Measurements from ENCODE around the gene FGF8. TPM values are rescaled to one million over a fixed set of nuclear protein-coding genes. Genes with fewer than 3 reads are reported as not detected.
A peak's percentile ranks its signal among the peaks of the same experiment; 100 is the strongest.

The FGF8 gene
- total and polyA plus RNA-seq, 9 of the 15 experiments (the other 6 are each of a cell fraction or from before 2014, with no cell fraction given) = 0.13 to 0.82 (median 0.37) TPM; not detected in 5

DNA sequence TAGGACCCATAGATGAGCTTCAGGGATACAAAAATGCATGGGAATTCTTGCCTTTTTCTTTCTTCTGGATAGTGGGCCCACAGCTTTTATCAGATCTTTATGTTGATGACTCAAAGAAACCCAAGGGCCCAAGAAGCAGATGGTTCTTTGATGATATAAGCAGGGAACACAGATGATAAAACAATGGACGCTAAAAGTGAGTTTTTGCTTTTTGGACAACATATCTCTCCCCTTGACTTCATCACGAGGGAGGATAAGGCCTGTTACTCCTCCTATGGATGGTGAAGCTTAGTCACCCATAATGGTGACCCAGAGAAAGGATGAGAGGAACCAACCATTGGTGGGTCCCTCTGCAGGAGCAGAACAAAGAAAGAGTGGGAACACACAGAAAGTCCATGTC is 48.8 kb upstream of the FGF8 start (continued):
- TF ChIP-seq, protein P1, sequence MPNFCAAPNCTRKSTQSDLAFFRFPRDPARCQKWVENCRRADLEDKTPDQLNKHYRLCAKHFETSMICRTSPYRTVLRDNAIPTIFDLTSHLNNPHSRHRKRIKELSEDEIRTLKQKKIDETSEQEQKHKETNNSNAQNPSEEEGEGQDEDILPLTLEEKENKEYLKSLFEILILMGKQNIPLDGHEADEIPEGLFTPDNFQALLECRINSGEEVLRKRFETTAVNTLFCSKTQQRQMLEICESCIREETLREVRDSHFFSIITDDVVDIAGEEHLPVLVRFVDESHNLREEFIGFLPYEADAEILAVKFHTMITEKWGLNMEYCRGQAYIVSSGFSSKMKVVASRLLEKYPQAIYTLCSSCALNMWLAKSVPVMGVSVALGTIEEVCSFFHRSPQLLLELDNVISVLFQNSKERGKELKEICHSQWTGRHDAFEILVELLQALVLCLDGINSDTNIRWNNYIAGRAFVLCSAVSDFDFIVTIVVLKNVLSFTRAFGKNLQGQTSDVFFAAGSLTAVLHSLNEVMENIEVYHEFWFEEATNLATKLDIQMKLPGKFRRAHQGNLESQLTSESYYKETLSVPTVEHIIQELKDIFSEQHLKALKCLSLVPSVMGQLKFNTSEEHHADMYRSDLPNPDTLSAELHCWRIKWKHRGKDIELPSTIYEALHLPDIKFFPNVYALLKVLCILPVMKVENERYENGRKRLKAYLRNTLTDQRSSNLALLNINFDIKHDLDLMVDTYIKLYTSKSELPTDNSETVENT (CRISPR knock-in tag; IDR thresholded peaks at IDR 0.05) = no peak
- no peak for TF ChIP-seq ZSCAN32 (CRISPR knock-in tag; IDR thresholded peaks at IDR 0.05)
- peak; percentile 91 for TF ChIP-seq CBFA2T3 (IDR thresholded peaks at IDR 0.05)
- TF ChIP-seq HDAC8 (tag; IDR thresholded peaks at IDR 0.05) = no peak
- TF ChIP-seq ZNF3 (CRISPR knock-in tag; IDR thresholded peaks at IDR 0.05) = no peak
- TF ChIP-seq CEBPB (tag; IDR thresholded peaks at IDR 0.05) = no peak
- no peak for TF ChIP-seq MTA3 (IDR thresholded peaks at IDR 0.05; ENCODE audit: borderline replicate concordance)
- no peak for TF ChIP-seq HIVEP1 (CRISPR knock-in tag; IDR thresholded peaks at IDR 0.05)
- no peak for TF ChIP-seq NR2C1 (IDR thresholded peaks at IDR 0.05)
- TF ChIP-seq NR2C1 (tag; IDR thresholded peaks at IDR 0.05) = peak; percentile 51
- no peak for TF ChIP-seq CEBPG (CRISPR knock-in tag; IDR thresholded peaks at IDR 0.05)
- TF ChIP-seq CEBPG (tag; conservative IDR thresholded peaks at IDR 0.05 in 1 of 2, IDR thresholded peaks at IDR 0.05 in 1 of 2) = no peak
- TF ChIP-seq, protein P2, sequence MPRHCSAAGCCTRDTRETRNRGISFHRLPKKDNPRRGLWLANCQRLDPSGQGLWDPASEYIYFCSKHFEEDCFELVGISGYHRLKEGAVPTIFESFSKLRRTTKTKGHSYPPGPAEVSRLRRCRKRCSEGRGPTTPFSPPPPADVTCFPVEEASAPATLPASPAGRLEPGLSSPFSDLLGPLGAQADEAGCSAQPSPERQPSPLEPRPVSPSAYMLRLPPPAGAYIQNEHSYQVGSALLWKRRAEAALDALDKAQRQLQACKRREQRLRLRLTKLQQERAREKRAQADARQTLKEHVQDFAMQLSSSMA (CRISPR knock-in tag; IDR thresholded peaks at IDR 0.05) = no peak
- TF ChIP-seq ZNF197 (CRISPR knock-in tag; IDR thresholded peaks at IDR 0.05; ENCODE audit: low read depth) = no peak
- TF ChIP-seq, protein P3, sequence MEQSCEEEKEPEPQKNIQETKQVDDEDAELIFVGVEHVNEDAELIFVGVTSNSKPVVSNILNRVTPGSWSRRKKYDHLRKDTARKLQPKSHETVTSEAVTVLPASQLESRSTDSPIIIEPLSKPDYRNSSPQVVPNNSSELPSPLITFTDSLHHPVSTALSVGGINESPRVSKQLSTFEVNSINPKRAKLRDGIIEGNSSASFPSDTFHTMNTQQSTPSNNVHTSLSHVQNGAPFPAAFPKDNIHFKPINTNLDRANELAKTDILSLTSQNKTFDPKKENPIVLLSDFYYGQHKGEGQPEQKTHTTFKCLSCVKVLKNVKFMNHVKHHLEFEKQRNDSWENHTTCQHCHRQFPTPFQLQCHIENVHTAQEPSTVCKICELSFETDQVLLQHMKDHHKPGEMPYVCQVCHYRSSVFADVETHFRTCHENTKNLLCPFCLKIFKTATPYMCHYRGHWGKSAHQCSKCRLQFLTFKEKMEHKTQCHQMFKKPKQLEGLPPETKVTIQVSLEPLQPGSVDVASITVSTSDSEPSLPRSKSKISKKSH (CRISPR knock-in tag; IDR thresholded peaks at IDR 0.05) = no peak
- no peak for TF ChIP-seq POLR2A (conservative IDR thresholded peaks at IDR 0.05)
- TF ChIP-seq HDAC6 (IDR thresholded peaks at IDR 0.05; ENCODE audit: low read depth, low read length) = no peak
- TF ChIP-seq, protein P4, sequence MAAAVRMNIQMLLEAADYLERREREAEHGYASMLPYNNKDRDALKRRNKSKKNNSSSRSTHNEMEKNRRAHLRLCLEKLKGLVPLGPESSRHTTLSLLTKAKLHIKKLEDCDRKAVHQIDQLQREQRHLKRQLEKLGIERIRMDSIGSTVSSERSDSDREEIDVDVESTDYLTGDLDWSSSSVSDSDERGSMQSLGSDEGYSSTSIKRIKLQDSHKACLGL (CRISPR knock-in tag; IDR thresholded peaks at IDR 0.05; ENCODE audit: borderline replicate concordance, poor library complexity, severe bottlenecking) = no peak
- TF ChIP-seq ZNF507 (tag; conservative IDR thresholded peaks at IDR 0.05) = no peak
- no peak for TF ChIP-seq ETV1 (tag; conservative IDR thresholded peaks at IDR 0.05; ENCODE audit: low read depth)
- peak; percentile 100 for TF ChIP-seq TCF7 (IDR thresholded peaks at IDR 0.05; ENCODE audit: borderline replicate concordance)

All from K562 (cell line).